ENCODE measurements around the gene FPR2.

Gene FPR2

GRCh38 chr19:51784109-51784785 lies 23.3 kb downstream of the FPR2 start:
- Histone ChIP-seq H3K27ac (replicated peaks) (no peak overlapping the region), H3K4me3 (replicated peaks; ENCODE audit: insufficient read depth, low read length) (no peak overlapping the region), H3K27me3 (ENCODE audit: insufficient read depth, poor library complexity, severe bottlenecking) (no peaks in the 10 kb centered on the region)
- DNase-seq (ENCODE audit: low read depth in 1 of 2, low spot score in 1 of 2), result no peak
- TF ChIP-seq POLR2AphosphoS5 (IDR thresholded peaks at IDR 0.05; ENCODE audit: low read depth) (no peak), GABPA (IDR thresholded peaks at IDR 0.05; ENCODE audit: low read depth) (no peak), SPI1 (IDR thresholded peaks at IDR 0.05; ENCODE audit: borderline replicate concordance, low read depth) (no peak), CTCF (IDR thresholded peaks at IDR 0.05; ENCODE audit: insufficient read depth, low read length) (no peak), REST (IDR thresholded peaks at IDR 0.05; ENCODE audit: insufficient replicate concordance, low read depth) (no peak)

GRCh38 chr19:51784922-51785690 lies 24.1 kb downstream of the FPR2 start:
- Histone ChIP-seq H3K4me3 (replicated peaks; ENCODE audit: insufficient read depth, low read length) (no peak overlapping the region), H3K27me3 (ENCODE audit: insufficient read depth, poor library complexity, severe bottlenecking) (no peaks in the 10 kb centered on the region), H3K27ac (replicated peaks) (no peak overlapping the region)
- TF ChIP-seq CTCF (IDR thresholded peaks at IDR 0.05; ENCODE audit: insufficient read depth, low read length), result no peak
- no peak for TF ChIP-seq SPI1 (IDR thresholded peaks at IDR 0.05; ENCODE audit: borderline replicate concordance, low read depth)
- no peak for TF ChIP-seq REST (IDR thresholded peaks at IDR 0.05; ENCODE audit: insufficient replicate concordance, low read depth)
- no peak for TF ChIP-seq POLR2AphosphoS5 (IDR thresholded peaks at IDR 0.05; ENCODE audit: low read depth)
- no peak for TF ChIP-seq GABPA (IDR thresholded peaks at IDR 0.05; ENCODE audit: low read depth)
- DNase-seq (ENCODE audit: low read depth in 1 of 2, low spot score in 1 of 2), result peak; percentile 49 to 87

GRCh38 chr19:51786646-51787494 lies 25.9 kb downstream of the FPR2 start:
- no peak for DNase-seq (ENCODE audit: low read depth in 1 of 2, low spot score in 1 of 2)
- Histone ChIP-seq H3K27me3 (ENCODE audit: insufficient read depth, poor library complexity, severe bottlenecking) (no peaks in the 10 kb centered on the region), H3K27ac (replicated peaks) (no peak overlapping the region), H3K4me3 (replicated peaks; ENCODE audit: insufficient read depth, low read length) (no peak overlapping the region)
- TF ChIP-seq GABPA (IDR thresholded peaks at IDR 0.05; ENCODE audit: low read depth) (no peak), REST (IDR thresholded peaks at IDR 0.05; ENCODE audit: insufficient replicate concordance, low read depth) (no peak), SPI1 (IDR thresholded peaks at IDR 0.05; ENCODE audit: borderline replicate concordance, low read depth) (no peak), CTCF (IDR thresholded peaks at IDR 0.05; ENCODE audit: insufficient read depth, low read length) (no peak), POLR2AphosphoS5 (IDR thresholded peaks at IDR 0.05; ENCODE audit: low read depth) (no peak)

Measured in HL-60 (cell line).